ENCODE measurements around the gene CASK.

CASK gene

GRCh38 chrX:41590641-41591040 is 332.7 kb downstream of the CASK start:
- no peak overlapping the region for H3K27ac ChIP-seq
- H3K4me3 ChIP-seq (ENCODE audit: low read depth, low read length) = no peak overlapping the region
- DNase-seq = no peak
- H3K36me3 ChIP-seq = no peaks in the 10 kb centered on the region; the same call in 1 of the 2 replicates
- peaks cover 3% of the 10 kb centered on the region for H3K27me3 ChIP-seq (ENCODE audit: insufficient read depth, low read depth, severe bottlenecking)
- no peaks in the 10 kb centered on the region for H3K9me3 ChIP-seq (ENCODE audit: severe bottlenecking)
- TF ChIP-seq CTCF (IDR thresholded peaks at IDR 0.05; ENCODE audit: low read depth, low read length) = no peak

GRCh38 chrX:41589634-41590270 is 333.6 kb downstream of the CASK start:
- no peak overlapping the region for H3K27ac ChIP-seq
- no peaks in the 10 kb centered on the region; the same call in 1 of the 2 replicates for H3K36me3 ChIP-seq
- no peak for DNase-seq
- no peak overlapping the region for H3K4me3 ChIP-seq (ENCODE audit: low read depth, low read length)
- H3K27me3 ChIP-seq (ENCODE audit: insufficient read depth, low read depth, severe bottlenecking) = peaks cover 3% of the 10 kb centered on the region
- TF ChIP-seq CTCF (IDR thresholded peaks at IDR 0.05; ENCODE audit: low read depth, low read length) = no peak
- H3K9me3 ChIP-seq (ENCODE audit: severe bottlenecking) = no peaks in the 10 kb centered on the region

- Histone ChIP-seq H3K36me3 (no peaks in the 10 kb centered on the region; the same call in 1 of the 2 replicates), H3K9me3 (ENCODE audit: severe bottlenecking) (no peaks in the 10 kb centered on the region), H3K4me3 (ENCODE audit: low read depth, low read length) (no peak overlapping the region), H3K27me3 (ENCODE audit: insufficient read depth, low read depth, severe bottlenecking) (peaks cover 3% of the 10 kb centered on the region), H3K27ac (no peak overlapping the region)
- TF ChIP-seq CTCF (IDR thresholded peaks at IDR 0.05; ENCODE audit: low read depth, low read length) = no peak
- DNase-seq = no peak
Measured at GRCh38 chrX:41588271-41588670, 335.1 kb downstream of the CASK start.

GRCh38 chrX:41580423-41581064 is 342.8 kb downstream of the CASK start:
- no peak overlapping the region for H3K27ac ChIP-seq
- H3K36me3 ChIP-seq = no peaks in the 10 kb centered on the region; the same call in none of the 2 replicates
- no peak for TF ChIP-seq CTCF (IDR thresholded peaks at IDR 0.05; ENCODE audit: low read depth, low read length)
- no peaks in the 10 kb centered on the region for H3K9me3 ChIP-seq (ENCODE audit: severe bottlenecking)
- no peak overlapping the region for H3K4me3 ChIP-seq (ENCODE audit: low read depth, low read length)
- DNase-seq = no peak
- H3K27me3 ChIP-seq (ENCODE audit: insufficient read depth, low read depth, severe bottlenecking) = no peaks in the 10 kb centered on the region

GRCh38 chrX:41563876-41564275 is 359.5 kb downstream of the CASK start:
- Histone ChIP-seq H3K9me3 (ENCODE audit: severe bottlenecking) (no peaks in the 10 kb centered on the region), H3K27ac (no peak overlapping the region), H3K27me3 (ENCODE audit: insufficient read depth, low read depth, severe bottlenecking) (no peaks in the 10 kb centered on the region), H3K36me3 (no peaks in the 10 kb centered on the region), H3K4me3 (ENCODE audit: low read depth, low read length) (no peak overlapping the region)
- no peak for DNase-seq
- TF ChIP-seq CTCF (IDR thresholded peaks at IDR 0.05; ENCODE audit: low read depth, low read length) = no peak
